HUES6 (cell line): Measurements from ENCODE around the gene ARID1B.

Source experiments
- H3K27ac ChIP-seq: 2 replicates; pipeline ENCODE4 v1.7.0; 2013; ENCODE audit warnings: low read depth, mild to moderate bottlenecking, low read length, inconsistent platforms
- H3K27me3 ChIP-seq: 2 replicates; pipeline ENCODE4 v1.6.1; 2013; ENCODE audit warnings: low read length; ENCODE audit not compliant: control insufficient read depth, insufficient read depth
- H3K36me3 ChIP-seq: 2 replicates; pipeline ENCODE4 v1.6.1; 2013; ENCODE audit warnings: low read length; ENCODE audit not compliant: control insufficient read depth, insufficient read depth
- H3K4me1 ChIP-seq: 2 replicates; pipeline ENCODE4 v1.6.1; 2013; ENCODE audit warnings: low read length; ENCODE audit not compliant: control insufficient read depth, insufficient read depth
- H3K4me3 ChIP-seq: 2 replicates; pipeline ENCODE4 v1.5.1; 2013; ENCODE audit warnings: low read depth, low read length
- H3K9ac ChIP-seq: one replicate; pipeline ENCODE4 v1.6.1; 2013; ENCODE audit warnings: mild to moderate bottlenecking, low read length
- H3K9me3 ChIP-seq: 2 replicates; pipeline ENCODE4 v1.6.1; 2013; ENCODE audit warnings: low read depth, low read length; ENCODE audit not compliant: control insufficient read depth, insufficient read depth

ARID1B gene

GRCh38 chr6:157047951-157048350 is 270.8 kb downstream of the ARID1B start:
- Histone ChIP-seq H3K4me1 (peaks cover 5% of the 10 kb centered on the region), H3K27ac (no peak overlapping the region), H3K9ac (no peak overlapping the region), H3K9me3 (no peaks in the 10 kb centered on the region), H3K36me3 (no peaks in the 10 kb centered on the region), H3K4me3 (no peak overlapping the region), H3K27me3 (no peaks in the 10 kb centered on the region)

- H3K27ac ChIP-seq: no peak overlapping the region
- peaks cover 5% of the 10 kb centered on the region for H3K4me1 ChIP-seq
- no peak overlapping the region for H3K4me3 ChIP-seq
- H3K9ac ChIP-seq: no peak overlapping the region
- no peaks in the 10 kb centered on the region for H3K36me3 ChIP-seq
- H3K9me3 ChIP-seq: no peaks in the 10 kb centered on the region
- H3K27me3 ChIP-seq: no peaks in the 10 kb centered on the region
Measured at GRCh38 chr6:157049133-157049532, 272.0 kb downstream of the ARID1B start.

- Histone ChIP-seq H3K27me3 (no peaks in the 10 kb centered on the region), H3K9ac (no peak overlapping the region), H3K9me3 (0 out of 2 replicates have a peak, but pooled peaks cover 1% of the 10 kb centered on the region), H3K4me3 (no peak overlapping the region), H3K27ac (no peak overlapping the region), H3K36me3 (no peaks in the 10 kb centered on the region), H3K4me1 (peaks cover 5% of the 10 kb centered on the region)
Measured at GRCh38 chr6:157050537-157051265, 273.5 kb downstream of the ARID1B start.

- H3K27me3 ChIP-seq: no peaks in the 10 kb centered on the region
- H3K9me3 ChIP-seq: 0 out of 2 replicates have a peak, but pooled peaks cover 4% of the 10 kb centered on the region
- H3K27ac ChIP-seq: no peak overlapping the region
- H3K9ac ChIP-seq: no peak overlapping the region
- peaks cover 4% of the 10 kb centered on the region for H3K4me1 ChIP-seq
- no peak overlapping the region for H3K4me3 ChIP-seq
- H3K36me3 ChIP-seq: no peaks in the 10 kb centered on the region
Measured at GRCh38 chr6:157054531-157054979, 277.4 kb downstream of the ARID1B start.

GRCh38 chr6:157055863-157056262 is 278.7 kb downstream of the ARID1B start:
- Histone ChIP-seq H3K4me1 (peaks cover 10% of the 10 kb centered on the region), H3K36me3 (no peaks in the 10 kb centered on the region), H3K9me3 (0 out of 2 replicates have a peak, but pooled peaks cover 4% of the 10 kb centered on the region), H3K4me3 (no peak overlapping the region), H3K9ac (no peak overlapping the region), H3K27ac (no peak overlapping the region), H3K27me3 (no peaks in the 10 kb centered on the region)

- H3K27me3 ChIP-seq: no peaks in the 10 kb centered on the region
- H3K27ac ChIP-seq: no peak overlapping the region
- H3K9me3 ChIP-seq: 0 out of 2 replicates have a peak, but pooled peaks cover 4% of the 10 kb centered on the region
- no peak overlapping the region for H3K4me3 ChIP-seq
- no peak overlapping the region for H3K9ac ChIP-seq
- H3K36me3 ChIP-seq: no peaks in the 10 kb centered on the region
- H3K4me1 ChIP-seq: peaks cover 7% of the 10 kb centered on the region
Measured at GRCh38 chr6:157056275-157056674, 279.1 kb downstream of the ARID1B start.

- 0 out of 2 replicates have a peak, but pooled peaks cover 4% of the 10 kb centered on the region for H3K9me3 ChIP-seq
- no peaks in the 10 kb centered on the region for H3K36me3 ChIP-seq
- H3K4me3 ChIP-seq: no peak overlapping the region
- H3K27me3 ChIP-seq: no peaks in the 10 kb centered on the region
- H3K9ac ChIP-seq: no peak overlapping the region
- H3K27ac ChIP-seq: no peak overlapping the region
- H3K4me1 ChIP-seq: peaks cover 13% of the 10 kb centered on the region
Measured at GRCh38 chr6:157058574-157058973, 281.4 kb downstream of the ARID1B start.

- Histone ChIP-seq H3K27ac (no peak overlapping the region), H3K4me3 (no peak overlapping the region), H3K4me1 (peaks cover 13% of the 10 kb centered on the region)
Measured at GRCh38 chr6:157059781-157060180, 282.6 kb downstream of the ARID1B start.

GRCh38 chr6:157060440-157060952 is 283.3 kb downstream of the ARID1B start:
- Histone ChIP-seq H3K9me3 (0 out of 2 replicates have a peak, but pooled peaks cover 4% of the 10 kb centered on the region), H3K4me3 (no peak overlapping the region), H3K27me3 (no peaks in the 10 kb centered on the region), H3K4me1 (peaks cover 13% of the 10 kb centered on the region), H3K9ac (no peak overlapping the region), H3K27ac (no peak overlapping the region), H3K36me3 (no peaks in the 10 kb centered on the region)

More at GRCh38 chr6:157059781-157060180, 282.6 kb downstream of the ARID1B start:
- H3K36me3 ChIP-seq: no peaks in the 10 kb centered on the region
- H3K9ac ChIP-seq: no peak overlapping the region
- H3K9me3 ChIP-seq: 0 out of 2 replicates have a peak, but pooled peaks cover 4% of the 10 kb centered on the region
- H3K27me3 ChIP-seq: no peaks in the 10 kb centered on the region

- no peak overlapping the region for H3K27ac ChIP-seq
- H3K9ac ChIP-seq: no peak overlapping the region
- H3K36me3 ChIP-seq: no peaks in the 10 kb centered on the region
- H3K27me3 ChIP-seq: no peaks in the 10 kb centered on the region
- H3K4me3 ChIP-seq: no peak overlapping the region
- no peaks in the 10 kb centered on the region for H3K9me3 ChIP-seq
- peaks cover 13% of the 10 kb centered on the region for H3K4me1 ChIP-seq
Measured at GRCh38 chr6:157061770-157062594, 284.8 kb downstream of the ARID1B start.
